ENCODE measurements around the gene SEC22C.

The SEC22C gene

GRCh38 chr3:42518800-42519567 is 62.8 kb downstream of the SEC22C start:
- DNase-seq (ENCODE audit: insufficient read length, low spot score) (no peak), FAIRE-seq (no peak)
- TF ChIP-seq POLR2A (IDR thresholded peaks at IDR 0.05; ENCODE audit: low read depth, low read length): no peak

- DNase-seq (ENCODE audit: insufficient read length, low spot score): no peak
- no peak for FAIRE-seq
- no peak for TF ChIP-seq POLR2A (IDR thresholded peaks at IDR 0.05; ENCODE audit: low read depth, low read length)
These were observed 64.7 kb downstream of the SEC22C start for GRCh38 chr3:42517117-42517516.

GRCh38 chr3:42516443-42516842 is 65.3 kb downstream of the SEC22C start:
- FAIRE-seq: no peak
- no peak for TF ChIP-seq POLR2A (IDR thresholded peaks at IDR 0.05; ENCODE audit: low read depth, low read length)
- DNase-seq (ENCODE audit: insufficient read length, low spot score): no peak

- no peak for DNase-seq (ENCODE audit: insufficient read length, low spot score)
- TF ChIP-seq POLR2A (IDR thresholded peaks at IDR 0.05; ENCODE audit: low read depth, low read length): no peak
- FAIRE-seq: no peak
These were observed 65.8 kb downstream of the SEC22C start for GRCh38 chr3:42515976-42516375.

- DNase-seq (ENCODE audit: insufficient read length, low spot score): no peak
- no peak for TF ChIP-seq POLR2A (IDR thresholded peaks at IDR 0.05; ENCODE audit: low read depth, low read length)
- no peak for FAIRE-seq
These were observed 66.3 kb downstream of the SEC22C start for GRCh38 chr3:42515391-42515916.

- DNase-seq (ENCODE audit: insufficient read length, low spot score) (no peak), FAIRE-seq (no peak)
- TF ChIP-seq POLR2A (IDR thresholded peaks at IDR 0.05; ENCODE audit: low read depth, low read length): no peak
These were observed 66.9 kb downstream of the SEC22C start for GRCh38 chr3:42514876-42515275.

- DNase-seq (ENCODE audit: insufficient read length, low spot score): no peak
- no peak for TF ChIP-seq POLR2A (IDR thresholded peaks at IDR 0.05; ENCODE audit: low read depth, low read length)
- FAIRE-seq: no peak
These were observed 68.2 kb downstream of the SEC22C start for GRCh38 chr3:42513521-42513920.

GRCh38 chr3:42513121-42513520 is 68.6 kb downstream of the SEC22C start:
- TF ChIP-seq POLR2A (IDR thresholded peaks at IDR 0.05; ENCODE audit: low read depth, low read length): no peak
- FAIRE-seq (no peak), DNase-seq (ENCODE audit: insufficient read length, low spot score) (no peak)

- DNase-seq (ENCODE audit: insufficient read length, low spot score): no peak
- TF ChIP-seq POLR2A (IDR thresholded peaks at IDR 0.05; ENCODE audit: low read depth, low read length): no peak
- FAIRE-seq: no peak
These were observed 70.0 kb downstream of the SEC22C start for GRCh38 chr3:42511736-42512135.

GRCh38 chr3:42511201-42511600 is 70.6 kb downstream of the SEC22C start:
- FAIRE-seq: no peak
- no peak for DNase-seq (ENCODE audit: insufficient read length, low spot score)
- TF ChIP-seq POLR2A (IDR thresholded peaks at IDR 0.05; ENCODE audit: low read depth, low read length): no peak

- DNase-seq (ENCODE audit: insufficient read length, low spot score): no peak
- TF ChIP-seq POLR2A (IDR thresholded peaks at IDR 0.05; ENCODE audit: low read depth, low read length): no peak
- no peak for FAIRE-seq
These were observed 71.4 kb downstream of the SEC22C start for GRCh38 chr3:42510325-42510724.

GRCh38 chr3:42509111-42509510 is 72.7 kb downstream of the SEC22C start:
- TF ChIP-seq POLR2A (IDR thresholded peaks at IDR 0.05; ENCODE audit: low read depth, low read length): no peak
- FAIRE-seq: no peak
- DNase-seq (ENCODE audit: insufficient read length, low spot score): no peak

GRCh38 chr3:42508562-42508961 is 73.2 kb downstream of the SEC22C start:
- no peak for TF ChIP-seq POLR2A (IDR thresholded peaks at IDR 0.05; ENCODE audit: low read depth, low read length)
- DNase-seq (ENCODE audit: insufficient read length, low spot score) (no peak), FAIRE-seq (no peak)

- no peak for FAIRE-seq
- TF ChIP-seq POLR2A (IDR thresholded peaks at IDR 0.05; ENCODE audit: low read depth, low read length): no peak
- no peak for DNase-seq (ENCODE audit: insufficient read length, low spot score)
These were observed 73.9 kb downstream of the SEC22C start for GRCh38 chr3:42507761-42508335.

GRCh38 chr3:42507252-42507651 is 74.5 kb downstream of the SEC22C start:
- TF ChIP-seq POLR2A (IDR thresholded peaks at IDR 0.05; ENCODE audit: low read depth, low read length): no peak
- DNase-seq (ENCODE audit: insufficient read length, low spot score) (no peak), FAIRE-seq (no peak)
